Thoracic aorta (tissue), 2 donors: Measurements from ENCODE around the gene ANP32B. TPM values are rescaled to one million over a fixed set of nuclear protein-coding genes. Genes with fewer than 3 reads are reported as not detected.

Source experiments
- ATAC-seq: fragments of 150-250 bp; one replicate; pipeline ENCODE4 v1.8.0; 2017; ENCODE audit warnings: low read depth; ENCODE audit not compliant: insufficient number of reproducible peaks, low FRiP score
- DNase-seq: peaks from one replicate; pipeline ENCODE4 v3.0.0-alpha.2; 2020; ENCODE audit warnings: low spot score
- H3K27ac ChIP-seq, 2 donors: fragments of 200-600 bp; sonication (generic); 1 replicate in 1 of 2; 2 replicates in 1 of 2; pipeline ENCODE4 v1.5.1; 2016; ENCODE audit warnings: mild to moderate bottlenecking in 2 of 2, moderate library complexity in 2 of 2
- H3K27me3 ChIP-seq: fragments of 200-600 bp; sonication (generic); replicated peaks from 2 replicates; pipeline ENCODE4 v1.6.0; 2016; ENCODE audit warnings: mild to moderate bottlenecking; ENCODE audit not compliant: insufficient read depth
- H3K36me3 ChIP-seq: fragments of 200-600 bp; sonication (generic); one replicate; pipeline ENCODE4 v1.5.1; 2016
- H3K4me1 ChIP-seq, 2 donors: fragments of 200-600 bp; sonication (generic); 1 replicate in 1 of 2; 2 replicates in 1 of 2; pipeline versions ENCODE4 v1.5.1 to v1.6.0; 2016; ENCODE audit warnings: low read depth in 2 of 2, mild to moderate bottlenecking in 1 of 2; ENCODE audit not compliant: control insufficient read depth in 1 of 2
- H3K4me3 ChIP-seq: fragments of 200-600 bp; sonication (generic); 2 replicates; pipeline ENCODE4 v1.5.1; 2016; ENCODE audit warnings: mild to moderate bottlenecking
- H3K9me3 ChIP-seq: fragments of 200-600 bp; sonication (generic); 2 replicates; pipeline ENCODE4 v1.5.1; 2016
- total RNA-seq, 2 donors: library from RNA; depleted of rRNA; stranded (reverse); fragments of >200 nt; gene quantifications; one replicate each; pipeline versions ENCODE4 v1.1.0 to v1.2.3, GENCODE V29; 2016
- TF ChIP-seq, protein P1 (sequence below): fragments of 200-600 bp; sonication (generic); IDR thresholded peaks from one replicate; pipeline ENCODE4 v1.5.1; 2019; ENCODE audit warnings: antibody characterized with exemption

ANP32B gene
- total RNA-seq, 2 donors from 2014 or later = 23.3 to 65.7 TPM

DNA sequence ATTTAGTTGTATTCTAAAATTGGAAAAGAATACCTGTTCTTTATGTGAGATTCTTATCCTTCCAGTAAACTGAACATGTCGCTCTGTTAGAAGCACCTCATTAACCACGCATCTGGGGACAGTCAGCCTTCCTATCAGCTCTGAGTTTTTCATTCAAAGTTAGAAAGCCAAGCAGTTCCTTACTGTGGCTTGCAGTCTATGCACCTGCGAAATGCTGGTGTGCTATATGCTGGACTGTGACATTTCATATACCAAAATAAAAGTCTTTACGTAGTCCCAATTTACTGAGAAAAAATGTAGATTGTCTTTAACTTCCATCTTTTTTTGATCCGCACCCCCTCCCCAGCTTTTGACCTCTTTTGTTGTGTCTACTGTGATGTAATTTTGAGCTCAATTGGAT is 4.3 kb downstream of the ANP32B start:
- peaks cover 22 to 62% of the 10 kb centered on the region in 2 donors for H3K4me1 ChIP-seq
- TF ChIP-seq, protein P1, sequence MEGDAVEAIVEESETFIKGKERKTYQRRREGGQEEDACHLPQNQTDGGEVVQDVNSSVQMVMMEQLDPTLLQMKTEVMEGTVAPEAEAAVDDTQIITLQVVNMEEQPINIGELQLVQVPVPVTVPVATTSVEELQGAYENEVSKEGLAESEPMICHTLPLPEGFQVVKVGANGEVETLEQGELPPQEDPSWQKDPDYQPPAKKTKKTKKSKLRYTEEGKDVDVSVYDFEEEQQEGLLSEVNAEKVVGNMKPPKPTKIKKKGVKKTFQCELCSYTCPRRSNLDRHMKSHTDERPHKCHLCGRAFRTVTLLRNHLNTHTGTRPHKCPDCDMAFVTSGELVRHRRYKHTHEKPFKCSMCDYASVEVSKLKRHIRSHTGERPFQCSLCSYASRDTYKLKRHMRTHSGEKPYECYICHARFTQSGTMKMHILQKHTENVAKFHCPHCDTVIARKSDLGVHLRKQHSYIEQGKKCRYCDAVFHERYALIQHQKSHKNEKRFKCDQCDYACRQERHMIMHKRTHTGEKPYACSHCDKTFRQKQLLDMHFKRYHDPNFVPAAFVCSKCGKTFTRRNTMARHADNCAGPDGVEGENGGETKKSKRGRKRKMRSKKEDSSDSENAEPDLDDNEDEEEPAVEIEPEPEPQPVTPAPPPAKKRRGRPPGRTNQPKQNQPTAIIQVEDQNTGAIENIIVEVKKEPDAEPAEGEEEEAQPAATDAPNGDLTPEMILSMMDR = no peak
- H3K9me3 ChIP-seq = no peaks in the 10 kb centered on the region
- no peak overlapping the region for H3K4me3 ChIP-seq
- no peaks in the 10 kb centered on the region for H3K36me3 ChIP-seq
- ATAC-seq (no peak), DNase-seq (no peak)
- H3K27ac ChIP-seq = no peak overlapping the region
- H3K27me3 ChIP-seq = no peaks in the 10 kb centered on the region

DNA sequence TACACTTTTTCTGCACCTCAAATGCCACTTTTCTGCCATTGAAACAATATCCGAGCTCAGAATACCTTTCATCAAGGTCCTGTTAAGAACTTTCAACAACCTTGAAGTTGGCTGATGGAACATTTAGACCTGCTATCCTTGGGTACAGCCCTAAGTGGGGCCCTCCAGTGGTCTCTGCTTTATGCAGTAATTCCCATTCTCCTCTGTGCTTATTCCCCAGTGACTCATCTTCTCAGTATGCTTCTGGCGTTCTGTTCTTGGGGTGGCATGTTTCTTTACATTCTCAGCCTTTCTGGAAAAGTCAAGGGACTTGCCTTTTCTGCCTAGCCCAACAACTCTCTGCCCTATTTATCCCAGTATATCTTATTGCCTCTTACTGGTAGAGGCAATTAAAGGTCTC is 7.1 kb downstream of the ANP32B start:
- no peaks in the 10 kb centered on the region for H3K36me3 ChIP-seq
- DNase-seq (no peak), ATAC-seq (no peak)
- H3K27me3 ChIP-seq = no peaks in the 10 kb centered on the region
- H3K9me3 ChIP-seq = no peaks in the 10 kb centered on the region
- no peak overlapping the region for H3K4me3 ChIP-seq
- no peak overlapping the region for H3K27ac ChIP-seq
- TF ChIP-seq, protein P1 = no peak
- peaks cover 30 to 71% of the 10 kb centered on the region in 2 donors for H3K4me1 ChIP-seq

DNA sequence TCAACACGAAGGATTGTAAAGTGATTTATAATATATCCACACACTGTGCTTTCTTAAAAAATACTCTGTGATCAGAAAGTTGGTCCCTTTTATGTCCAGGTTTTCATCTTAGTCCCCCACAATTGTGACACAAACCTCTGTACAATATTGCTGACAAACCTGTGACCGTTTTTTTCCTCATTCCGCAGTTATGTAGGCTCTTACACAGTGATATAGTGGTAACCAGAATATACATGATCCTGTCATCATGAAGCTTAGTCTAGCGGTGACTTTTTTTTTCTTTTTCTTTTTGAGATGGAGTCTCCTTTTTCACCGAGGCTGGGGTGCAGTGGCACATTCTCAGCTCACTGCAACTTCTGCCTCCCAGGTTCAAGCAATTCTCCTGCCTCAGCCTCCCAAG is 8.7 kb downstream of the ANP32B start:
- no peak for ATAC-seq

DNA sequence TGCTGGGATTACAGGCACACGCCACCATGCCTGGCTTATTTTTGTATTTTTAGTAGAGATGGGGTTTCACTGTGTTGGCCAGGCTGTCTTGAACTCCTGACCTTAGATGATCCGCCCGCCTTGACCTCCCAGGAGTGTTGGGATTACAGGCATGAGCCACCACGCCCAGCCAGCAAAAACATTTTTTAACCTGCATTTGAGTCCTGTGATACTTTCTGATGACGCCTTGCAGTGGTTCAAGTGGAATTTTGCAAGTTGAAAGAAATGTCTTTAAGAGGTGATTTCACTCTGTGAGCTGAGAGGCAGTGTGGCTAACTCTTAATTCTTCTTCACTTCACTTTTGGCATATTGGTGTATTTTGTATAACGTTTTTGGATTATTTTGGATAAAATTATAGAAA is 9.1 kb downstream of the ANP32B start:
- Histone ChIP-seq H3K27ac (no peak overlapping the region), H3K4me3 (no peak overlapping the region), H3K27me3 (no peaks in the 10 kb centered on the region), H3K9me3 (no peaks in the 10 kb centered on the region), H3K36me3 (peaks cover 4% of the 10 kb centered on the region), H3K4me1 (peaks cover 23 to 57% of the 10 kb centered on the region in 2 donors)
- DNase-seq = no peak
- no peak for ATAC-seq
- TF ChIP-seq, protein P1 = no peak

More for the DNA sequence above, 8.7 kb downstream of the ANP32B start:
- H3K27ac ChIP-seq = no peak overlapping the region
- DNase-seq = no peak
- H3K27me3 ChIP-seq = no peaks in the 10 kb centered on the region
- TF ChIP-seq, protein P1 = no peak
- H3K4me3 ChIP-seq = no peak overlapping the region
- no peaks in the 10 kb centered on the region for H3K9me3 ChIP-seq
- H3K4me1 ChIP-seq = peaks cover 23 to 55% of the 10 kb centered on the region in 2 donors
- H3K36me3 ChIP-seq = peaks cover 4% of the 10 kb centered on the region

DNA sequence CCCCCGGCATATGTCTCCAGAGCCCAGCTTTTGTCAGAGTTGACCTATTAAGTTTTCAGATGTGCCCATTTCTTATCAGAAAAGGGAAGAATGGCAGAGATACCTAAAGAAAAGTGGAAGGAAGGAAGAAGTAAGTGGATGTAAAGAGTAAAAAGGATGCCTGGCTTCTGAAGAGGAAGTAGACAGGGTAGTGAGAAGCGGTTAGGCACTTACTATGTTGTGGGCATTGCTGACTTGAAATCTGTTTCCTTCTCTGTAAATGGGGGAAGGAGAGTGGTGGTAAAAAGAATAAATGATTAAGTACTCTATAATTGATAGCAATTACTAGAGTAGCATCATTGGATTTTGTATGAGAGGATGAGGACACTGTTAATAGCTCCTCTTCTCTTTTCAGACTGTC is 9.9 kb downstream of the ANP32B start:
- no peak for DNase-seq
- Histone ChIP-seq H3K4me3 (no peak overlapping the region), H3K36me3 (peaks cover 4% of the 10 kb centered on the region), H3K27me3 (no peaks in the 10 kb centered on the region), H3K27ac (no peak overlapping the region), H3K9me3 (no peaks in the 10 kb centered on the region), H3K4me1 (peaks cover 23 to 65% of the 10 kb centered on the region in 2 donors)
- TF ChIP-seq, protein P1 = no peak
- no peak for ATAC-seq
